ENCODE measurements around the gene TTC19.
"Not testable (repeated sequence)": the region's sequence is repeated elsewhere in the genome, so short reads cannot be mapped to it uniquely, and the experiment has no call there.

DNA sequence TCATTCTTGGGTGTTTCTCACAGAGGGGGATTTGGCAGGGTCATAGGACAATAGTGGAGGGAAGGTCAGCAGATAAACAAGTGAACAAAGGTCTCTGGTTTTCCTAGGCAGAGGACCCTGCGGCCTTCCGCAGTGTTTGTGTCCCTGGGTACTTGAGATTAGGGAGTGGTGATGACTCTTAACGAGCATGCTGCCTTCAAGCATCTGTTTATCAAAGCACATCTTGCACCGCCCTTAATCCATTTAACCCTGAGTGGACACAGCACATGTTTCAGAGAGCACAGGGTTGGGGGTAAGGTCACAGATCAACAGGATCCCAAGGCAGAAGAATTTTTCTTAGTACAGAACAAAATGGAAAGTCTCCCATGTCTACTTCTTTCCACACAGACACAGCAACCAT lies 20.6 kb upstream of the TTC19 start:
- TF ChIP-seq, protein P1, sequence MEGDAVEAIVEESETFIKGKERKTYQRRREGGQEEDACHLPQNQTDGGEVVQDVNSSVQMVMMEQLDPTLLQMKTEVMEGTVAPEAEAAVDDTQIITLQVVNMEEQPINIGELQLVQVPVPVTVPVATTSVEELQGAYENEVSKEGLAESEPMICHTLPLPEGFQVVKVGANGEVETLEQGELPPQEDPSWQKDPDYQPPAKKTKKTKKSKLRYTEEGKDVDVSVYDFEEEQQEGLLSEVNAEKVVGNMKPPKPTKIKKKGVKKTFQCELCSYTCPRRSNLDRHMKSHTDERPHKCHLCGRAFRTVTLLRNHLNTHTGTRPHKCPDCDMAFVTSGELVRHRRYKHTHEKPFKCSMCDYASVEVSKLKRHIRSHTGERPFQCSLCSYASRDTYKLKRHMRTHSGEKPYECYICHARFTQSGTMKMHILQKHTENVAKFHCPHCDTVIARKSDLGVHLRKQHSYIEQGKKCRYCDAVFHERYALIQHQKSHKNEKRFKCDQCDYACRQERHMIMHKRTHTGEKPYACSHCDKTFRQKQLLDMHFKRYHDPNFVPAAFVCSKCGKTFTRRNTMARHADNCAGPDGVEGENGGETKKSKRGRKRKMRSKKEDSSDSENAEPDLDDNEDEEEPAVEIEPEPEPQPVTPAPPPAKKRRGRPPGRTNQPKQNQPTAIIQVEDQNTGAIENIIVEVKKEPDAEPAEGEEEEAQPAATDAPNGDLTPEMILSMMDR (IDR thresholded peaks at IDR 0.05 in 4 of 5, conservative IDR thresholded peaks at IDR 0.05 in 1 of 5) = not testable (repeated sequence)
- not testable (repeated sequence) for TF ChIP-seq POLR2A (IDR thresholded peaks at IDR 0.05)

All from gastrocnemius medialis (tissue), 4 donors.